Measurements from ENCODE around the gene CD163.

CD163 gene

DNA sequence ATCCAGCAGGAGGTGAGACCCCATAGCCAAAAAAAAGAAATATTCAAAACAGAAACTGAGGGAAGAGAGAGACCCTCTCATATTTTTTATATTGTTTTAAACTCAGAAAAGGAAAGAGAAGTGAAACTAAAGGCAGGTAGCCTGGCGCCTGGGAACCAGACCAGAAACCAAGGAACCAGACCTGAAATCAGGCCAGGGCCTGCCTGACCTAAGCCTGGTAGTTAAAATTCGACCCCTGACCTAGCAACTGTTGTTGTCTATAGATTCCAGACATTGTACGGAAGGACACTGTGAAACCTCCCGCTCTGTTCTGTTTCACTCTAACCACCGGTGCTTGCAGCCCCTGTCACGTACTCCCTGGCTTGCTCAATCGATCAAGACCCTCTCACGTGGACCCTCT lies 38.5 kb upstream of the CD163 start (continued):
- TF ChIP-seq, protein P1, sequence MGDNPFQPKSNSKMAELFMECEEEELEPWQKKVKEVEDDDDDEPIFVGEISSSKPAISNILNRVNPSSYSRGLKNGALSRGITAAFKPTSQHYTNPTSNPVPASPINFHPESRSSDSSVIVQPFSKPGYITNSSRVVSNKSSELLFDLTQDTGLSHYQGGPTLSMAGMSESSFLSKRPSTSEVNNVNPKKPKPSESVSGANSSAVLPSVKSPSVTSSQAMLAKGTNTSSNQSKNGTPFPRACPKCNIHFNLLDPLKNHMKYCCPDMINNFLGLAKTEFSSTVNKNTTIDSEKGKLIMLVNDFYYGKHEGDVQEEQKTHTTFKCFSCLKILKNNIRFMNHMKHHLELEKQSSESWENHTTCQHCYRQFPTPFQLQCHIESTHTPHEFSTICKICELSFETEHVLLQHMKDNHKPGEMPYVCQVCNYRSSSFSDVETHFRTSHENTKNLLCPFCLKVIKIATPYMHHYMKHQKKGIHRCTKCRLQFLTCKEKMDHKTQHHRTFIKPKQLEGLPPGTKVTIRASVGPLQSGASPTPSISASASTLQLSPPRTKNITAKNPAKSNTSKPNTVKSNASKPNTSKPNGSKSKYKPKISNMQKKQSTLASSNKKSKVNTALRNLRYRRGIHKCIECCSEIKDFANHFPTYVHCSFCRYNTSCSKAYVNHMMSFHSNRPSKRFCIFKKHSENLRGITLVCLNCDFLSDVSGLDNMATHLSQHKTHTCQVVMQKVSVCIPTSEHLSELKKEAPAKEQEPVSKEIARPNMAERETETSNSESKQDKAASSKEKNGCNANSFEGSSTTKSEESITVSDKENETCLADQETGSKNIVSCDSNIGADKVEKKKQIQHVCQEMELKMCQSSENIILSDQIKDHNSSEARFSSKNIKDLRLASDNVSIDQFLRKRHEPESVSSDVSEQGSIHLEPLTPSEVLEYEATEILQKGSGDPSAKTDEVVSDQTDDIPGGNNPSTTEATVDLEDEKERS (tag by site-specific recombination; IDR thresholded peaks at IDR 0.05), result no peak
- no peak for TF ChIP-seq ZBTB17 (tag by site-specific recombination; IDR thresholded peaks at IDR 0.05)
- TF ChIP-seq ZFP3 (tag by site-specific recombination; IDR thresholded peaks at IDR 0.05; ENCODE audit: low read depth), result no peak
- no peak for TF ChIP-seq ZFP69B (tag by site-specific recombination; IDR thresholded peaks at IDR 0.05)
- TF ChIP-seq ZNF792 (tag by site-specific recombination; IDR thresholded peaks at IDR 0.05), result no peak
- TF ChIP-seq ZNF132 (tag by site-specific recombination; IDR thresholded peaks at IDR 0.05; ENCODE audit: borderline replicate concordance), result no peak
- no peak for TF ChIP-seq ZNF2 (tag by site-specific recombination; IDR thresholded peaks at IDR 0.05)
- no peak for TF ChIP-seq ZNF324 (tag by site-specific recombination; IDR thresholded peaks at IDR 0.05)
- TF ChIP-seq ZNF335 (tag by site-specific recombination; conservative IDR thresholded peaks at IDR 0.05), result no peak

DNA sequence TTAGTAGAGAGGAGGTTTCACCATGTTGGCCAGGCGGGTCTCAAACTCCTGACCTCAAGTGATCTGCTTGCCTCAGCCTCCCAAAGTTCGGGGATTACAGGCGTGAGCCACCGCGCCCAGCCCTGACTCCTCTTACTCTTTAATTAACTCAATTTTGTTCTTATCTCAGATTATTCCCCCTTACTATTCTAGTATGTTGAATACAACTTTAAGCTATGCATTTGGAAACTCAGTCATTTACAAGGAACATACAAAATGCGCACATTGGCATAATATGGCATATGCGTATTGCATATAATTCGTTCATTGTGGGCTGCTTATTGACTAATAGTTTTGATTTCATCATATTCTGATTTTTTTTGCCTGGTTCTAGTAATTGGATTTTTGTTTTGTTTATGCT lies 10.8 kb upstream of the CD163 start:
- no peak for TF ChIP-seq ZNF341 (tag by site-specific recombination; IDR thresholded peaks at IDR 0.05; ENCODE audit: low read depth)
- TF ChIP-seq ZEB2 (tag by site-specific recombination; IDR thresholded peaks at IDR 0.05), result no peak
- TF ChIP-seq, protein P2, sequence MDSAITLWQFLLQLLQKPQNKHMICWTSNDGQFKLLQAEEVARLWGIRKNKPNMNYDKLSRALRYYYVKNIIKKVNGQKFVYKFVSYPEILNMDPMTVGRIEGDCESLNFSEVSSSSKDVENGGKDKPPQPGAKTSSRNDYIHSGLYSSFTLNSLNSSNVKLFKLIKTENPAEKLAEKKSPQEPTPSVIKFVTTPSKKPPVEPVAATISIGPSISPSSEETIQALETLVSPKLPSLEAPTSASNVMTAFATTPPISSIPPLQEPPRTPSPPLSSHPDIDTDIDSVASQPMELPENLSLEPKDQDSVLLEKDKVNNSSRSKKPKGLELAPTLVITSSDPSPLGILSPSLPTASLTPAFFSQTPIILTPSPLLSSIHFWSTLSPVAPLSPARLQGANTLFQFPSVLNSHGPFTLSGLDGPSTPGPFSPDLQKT (IDR thresholded peaks at IDR 0.05; ENCODE audit: borderline replicate concordance, low read depth, low read length), result no peak
- no peak for TF ChIP-seq ZNF274 (IDR thresholded peaks at IDR 0.05; ENCODE audit: low read length)
- no peak for TF ChIP-seq ZNF274 (tag by site-specific recombination; IDR thresholded peaks at IDR 0.05; ENCODE audit: borderline replicate concordance)
- TF ChIP-seq ZNF843 (tag by site-specific recombination; IDR thresholded peaks at IDR 0.05), result no peak
- TF ChIP-seq, protein P3, sequence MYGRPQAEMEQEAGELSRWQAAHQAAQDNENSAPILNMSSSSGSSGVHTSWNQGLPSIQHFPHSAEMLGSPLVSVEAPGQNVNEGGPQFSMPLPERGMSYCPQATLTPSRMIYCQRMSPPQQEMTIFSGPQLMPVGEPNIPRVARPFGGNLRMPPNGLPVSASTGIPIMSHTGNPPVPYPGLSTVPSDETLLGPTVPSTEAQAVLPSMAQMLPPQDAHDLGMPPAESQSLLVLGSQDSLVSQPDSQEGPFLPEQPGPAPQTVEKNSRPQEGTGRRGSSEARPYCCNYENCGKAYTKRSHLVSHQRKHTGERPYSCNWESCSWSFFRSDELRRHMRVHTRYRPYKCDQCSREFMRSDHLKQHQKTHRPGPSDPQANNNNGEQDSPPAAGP (tag by site-specific recombination; IDR thresholded peaks at IDR 0.05), result no peak
- no peak for TF ChIP-seq SETDB1 (IDR thresholded peaks at IDR 0.05; ENCODE audit: insufficient read length, low read length)
- TF ChIP-seq ZNF114 (tag by site-specific recombination; IDR thresholded peaks at IDR 0.05), result no peak
- no peak for TF ChIP-seq ZNF777 (tag by site-specific recombination; IDR thresholded peaks at IDR 0.05; ENCODE audit: borderline replicate concordance)
- TF ChIP-seq REPIN1 (tag by site-specific recombination; IDR thresholded peaks at IDR 0.05; ENCODE audit: low read depth), result no peak
- TF ChIP-seq, protein P4, sequence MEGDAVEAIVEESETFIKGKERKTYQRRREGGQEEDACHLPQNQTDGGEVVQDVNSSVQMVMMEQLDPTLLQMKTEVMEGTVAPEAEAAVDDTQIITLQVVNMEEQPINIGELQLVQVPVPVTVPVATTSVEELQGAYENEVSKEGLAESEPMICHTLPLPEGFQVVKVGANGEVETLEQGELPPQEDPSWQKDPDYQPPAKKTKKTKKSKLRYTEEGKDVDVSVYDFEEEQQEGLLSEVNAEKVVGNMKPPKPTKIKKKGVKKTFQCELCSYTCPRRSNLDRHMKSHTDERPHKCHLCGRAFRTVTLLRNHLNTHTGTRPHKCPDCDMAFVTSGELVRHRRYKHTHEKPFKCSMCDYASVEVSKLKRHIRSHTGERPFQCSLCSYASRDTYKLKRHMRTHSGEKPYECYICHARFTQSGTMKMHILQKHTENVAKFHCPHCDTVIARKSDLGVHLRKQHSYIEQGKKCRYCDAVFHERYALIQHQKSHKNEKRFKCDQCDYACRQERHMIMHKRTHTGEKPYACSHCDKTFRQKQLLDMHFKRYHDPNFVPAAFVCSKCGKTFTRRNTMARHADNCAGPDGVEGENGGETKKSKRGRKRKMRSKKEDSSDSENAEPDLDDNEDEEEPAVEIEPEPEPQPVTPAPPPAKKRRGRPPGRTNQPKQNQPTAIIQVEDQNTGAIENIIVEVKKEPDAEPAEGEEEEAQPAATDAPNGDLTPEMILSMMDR (tag by site-specific recombination; IDR thresholded peaks at IDR 0.05), result no peak
- no peak for TF ChIP-seq ZNF354C (tag by site-specific recombination; IDR thresholded peaks at IDR 0.05; ENCODE audit: borderline replicate concordance, low read depth)
- no peak for TF ChIP-seq ZNF670 (tag by site-specific recombination; IDR thresholded peaks at IDR 0.05; ENCODE audit: low read depth)
- TF ChIP-seq ZIC2 (tag by site-specific recombination; IDR thresholded peaks at IDR 0.05), result no peak
- TF ChIP-seq TCF7L2 (IDR thresholded peaks at IDR 0.05; ENCODE audit: borderline replicate concordance, low read depth, low read length), result no peak
- TF ChIP-seq ZNF792 (tag by site-specific recombination; IDR thresholded peaks at IDR 0.05), result no peak
- no peak for TF ChIP-seq ZNF776 (tag by site-specific recombination; IDR thresholded peaks at IDR 0.05; ENCODE audit: borderline replicate concordance)
- POLR2A ChIA-PET, result no interaction called here
- H3K36me3 ChIP-seq (ENCODE audit: control insufficient read depth in 2 of 2, insufficient read depth in 1 of 2, low read length in 2 of 2), result no peaks in the 10 kb centered on the region
- no peak overlapping the region for H3K27ac ChIP-seq (ENCODE audit: extremely low read depth, low read depth, low read length)
- no peaks in the 10 kb centered on the region for H3K9me3 ChIP-seq (ENCODE audit: control insufficient read depth, insufficient read depth, low read depth, low read length)
- CTCF ChIA-PET, result no interaction called here
- no peaks in the 10 kb centered on the region for H3K4me1 ChIP-seq (ENCODE audit: control insufficient read depth, insufficient read depth, low read length)
- H3K4me3 ChIP-seq (ENCODE audit: low read depth, low read length), result no peak overlapping the region
